GM12872 (cell line): ENCODE measurements around the gene SLC25A13.

Source experiments
- CTCF ChIP-seq: IDR thresholded peaks from 3 replicates; pipeline ENCODE4 v1.5.1; 2011; ENCODE audit warnings: low read depth, mild to moderate bottlenecking, low read length, moderate library complexity; ENCODE audit not compliant: insufficient read depth

The SLC25A13 gene

GRCh38 chr7:96238474-96238873, 83.4 kb downstream of the SLC25A13 start:
- TF ChIP-seq CTCF, result no peak

GRCh38 chr7:96237040-96237439, 84.9 kb downstream of the SLC25A13 start:
- no peak for TF ChIP-seq CTCF

- TF ChIP-seq CTCF, result no peak
Observed at GRCh38 chr7:96236198-96237039, 85.5 kb downstream of the SLC25A13 start.

GRCh38 chr7:96235281-96235680, 86.6 kb downstream of the SLC25A13 start:
- TF ChIP-seq CTCF, result no peak

- no peak for TF ChIP-seq CTCF
Observed at GRCh38 chr7:96233528-96234154, 88.3 kb downstream of the SLC25A13 start.

DNA sequence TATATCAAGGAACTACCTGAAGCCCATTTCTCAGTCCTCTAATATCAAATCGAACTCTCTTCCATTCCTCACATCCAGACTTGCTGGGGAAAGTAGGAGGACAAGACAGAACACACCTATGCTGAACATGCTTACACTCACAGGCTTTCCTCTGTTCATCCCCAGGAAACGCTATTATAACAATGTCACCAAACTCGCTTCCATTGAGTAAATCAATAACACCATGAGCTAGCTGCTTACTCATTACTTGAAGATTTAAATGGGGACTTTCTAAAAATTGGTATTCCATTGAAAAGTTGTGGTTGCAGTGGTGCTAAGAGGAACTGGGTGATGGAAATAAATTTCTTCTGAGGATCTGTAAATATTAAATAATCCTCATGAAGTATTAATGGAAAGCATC, 88.8 kb downstream of the SLC25A13 start:
- TF ChIP-seq CTCF, result no peak

GRCh38 chr7:96228760-96229159, 93.1 kb downstream of the SLC25A13 start:
- no peak for TF ChIP-seq CTCF
